H9 (cell line): ENCODE data around the gene ECSCR. TPM values are rescaled to one million over a fixed set of nuclear protein-coding genes. Genes with fewer than 3 reads are reported as not detected.
"Not testable (repeated sequence)": the region's sequence is repeated elsewhere in the genome, so short reads cannot be mapped to it uniquely, and the experiment has no call there.

Source experiments
- DNase-seq: peaks from one replicate; pipeline ENCODE4 v3.0.0-alpha.2; 2017
- H2AFZ ChIP-seq: one replicate; pipeline ENCODE4 v1.6.1; 2013; ENCODE audit warnings: mild to moderate bottlenecking, low read length, control low read depth, moderate library complexity
- H2AK5ac ChIP-seq: 2 replicates; pipeline ENCODE4 v1.6.1; 2013; ENCODE audit warnings: low read length, control low read depth, mixed read lengths; ENCODE audit not compliant: insufficient read length
- H2BK120ac ChIP-seq: one replicate; pipeline ENCODE4 v1.6.1; 2013; ENCODE audit warnings: low read depth, mild to moderate bottlenecking, low read length, control low read depth, inconsistent platforms; ENCODE audit not compliant: poor library complexity, severe bottlenecking
- H2BK12ac ChIP-seq: 2 replicates; pipeline ENCODE4 v1.6.1; 2013; ENCODE audit warnings: low read length, control low read depth, mixed read lengths, low read depth; ENCODE audit not compliant: insufficient read length
- H2BK15ac ChIP-seq: 2 replicates; pipeline ENCODE4 v1.6.1; 2013; ENCODE audit warnings: low read depth, low read length, control low read depth
- H2BK20ac ChIP-seq: one replicate; pipeline ENCODE4 v1.6.1; 2013; ENCODE audit warnings: low read depth, mild to moderate bottlenecking, low read length, control low read depth, inconsistent platforms; ENCODE audit not compliant: poor library complexity, severe bottlenecking
- H2BK5ac ChIP-seq: 2 replicates; pipeline ENCODE4 v1.6.1; 2013; ENCODE audit warnings: low read length, control low read depth, mixed read lengths; ENCODE audit not compliant: insufficient read length
- H3K14ac ChIP-seq: 2 replicates; pipeline ENCODE4 v1.6.1; 2013; ENCODE audit warnings: low read length, control low read depth; ENCODE audit not compliant: insufficient read depth
- H3K18ac ChIP-seq: 2 replicates; pipeline ENCODE4 v1.6.1; 2013; ENCODE audit warnings: low read depth, mild to moderate bottlenecking, mixed read lengths, low read length, control low read depth; ENCODE audit not compliant: insufficient read length
- H3K23ac ChIP-seq: 2 replicates; pipeline ENCODE4 v1.6.1; 2013; ENCODE audit warnings: low read length, control low read depth, mixed read lengths, low read depth; ENCODE audit not compliant: insufficient read length
- H3K23me2 ChIP-seq: 2 replicates; pipeline ENCODE4 v1.6.1; 2013; ENCODE audit warnings: low read depth, mild to moderate bottlenecking, mixed read lengths, low read length, control low read depth; ENCODE audit not compliant: insufficient read length, poor library complexity, severe bottlenecking
- H3K27ac ChIP-seq: 2 replicates; pipeline ENCODE4 v1.5.1; 2013; ENCODE audit warnings: low read length, control low read depth, mixed read lengths, low read depth; ENCODE audit not compliant: insufficient read length
- H3K27me3 ChIP-seq: 2 replicates; pipeline ENCODE4 v1.6.1; 2013; ENCODE audit warnings: low read length, control low read depth, inconsistent platforms; ENCODE audit not compliant: insufficient read depth
- H3K4ac ChIP-seq: 2 replicates; pipeline ENCODE4 v1.6.1; 2013; ENCODE audit warnings: low read depth, mild to moderate bottlenecking, control low read depth, inconsistent platforms, low read length, moderate library complexity
- H3K4me1 ChIP-seq: 2 replicates; pipeline ENCODE4 v1.6.1; 2013; ENCODE audit warnings: low read length, control low read depth, inconsistent platforms; ENCODE audit not compliant: insufficient read depth
- H3K4me2 ChIP-seq: 2 replicates; pipeline ENCODE4 v1.6.1; 2013; ENCODE audit warnings: low read length, control low read depth, mixed read lengths; ENCODE audit not compliant: insufficient read length, insufficient read depth
- H3K56ac ChIP-seq: 2 replicates; pipeline ENCODE4 v1.6.1; 2013; ENCODE audit warnings: low read depth, mild to moderate bottlenecking, mixed read lengths, low read length, control low read depth; ENCODE audit not compliant: insufficient read length
- H3K79me1 ChIP-seq: 2 replicates; pipeline ENCODE4 v1.6.1; 2013; ENCODE audit warnings: low read depth, mild to moderate bottlenecking, moderate library complexity, low read length, control low read depth, inconsistent platforms; ENCODE audit not compliant: insufficient read depth, poor library complexity, severe bottlenecking
- H3K79me2 ChIP-seq: 2 replicates; pipeline ENCODE4 v1.6.1; 2013; ENCODE audit warnings: low read length, control low read depth, inconsistent platforms; ENCODE audit not compliant: insufficient read depth
- H3K9ac ChIP-seq: 2 replicates; pipeline ENCODE4 v1.6.1; 2013; ENCODE audit warnings: low read length, control low read depth, mixed read lengths; ENCODE audit not compliant: insufficient read length; ENCODE audit errors: extremely low read depth
- H3K9me3 ChIP-seq: one replicate; pipeline ENCODE4 v1.6.1; 2013; ENCODE audit warnings: low read depth, low read length, inconsistent platforms; ENCODE audit not compliant: control insufficient read depth
- H3T11ph ChIP-seq: one replicate; pipeline ENCODE4 v1.6.1; 2013; ENCODE audit warnings: mild to moderate bottlenecking, low read length, control low read depth, inconsistent platforms
- H4K20me1 ChIP-seq: one replicate; pipeline ENCODE4 v1.6.1; 2013; ENCODE audit not compliant: control insufficient read depth, insufficient read length, insufficient read depth
- H4K5ac ChIP-seq: 2 replicates; pipeline ENCODE4 v1.6.1; 2013; ENCODE audit warnings: low read depth, mild to moderate bottlenecking, mixed read lengths, low read length, control low read depth; ENCODE audit not compliant: insufficient read length
- H4K8ac ChIP-seq: replicated peaks from 2 replicates; pipeline ENCODE4 v1.6.1; 2013; ENCODE audit warnings: low read length, control low read depth, mixed read lengths, low read depth; ENCODE audit not compliant: insufficient read length
- H4K91ac ChIP-seq: 2 replicates; pipeline ENCODE4 v1.6.1; 2013; ENCODE audit warnings: low read depth, mild to moderate bottlenecking, moderate library complexity, mixed read lengths, low read length, control low read depth; ENCODE audit not compliant: insufficient read length
- H3K27ac Mint-ChIP-seq, 3 experiments: 2 replicates in 2 of 3; 3 replicates in 1 of 3; pipeline ENCODE4 v1.8.0; 2020 to 2021; ENCODE audit warnings: mixed read lengths in 3 of 3, mild to moderate bottlenecking in 1 of 3, moderate library complexity in 1 of 3
- H3K27me3 Mint-ChIP-seq: 2 replicates; pipeline ENCODE4 v1.8.0; 2021; ENCODE audit warnings: low read depth, mild to moderate bottlenecking, moderate library complexity, mixed read lengths
- H3K36me3 Mint-ChIP-seq, 3 experiments: 2 replicates in 2 of 3; 3 replicates in 1 of 3; pipeline ENCODE4 v1.8.0; 2020 to 2021; ENCODE audit warnings: low read depth in 3 of 3, mixed read lengths in 3 of 3; ENCODE audit not compliant: insufficient read depth in 1 of 3
- H3K4me1 Mint-ChIP-seq, 2 experiments: 2 replicates each; pipeline ENCODE4 v1.8.0; 2020; ENCODE audit warnings: mixed read lengths in 2 of 2
- H3K4me3 Mint-ChIP-seq, 2 experiments: 2 replicates in 1 of 2; 3 replicates in 1 of 2; pipeline ENCODE4 v1.8.0; 2020 to 2021; ENCODE audit warnings: mild to moderate bottlenecking in 2 of 2, mixed read lengths in 2 of 2, moderate library complexity in 1 of 2
- H3K9me3 Mint-ChIP-seq, 2 experiments: 2 replicates in 1 of 2; 3 replicates in 1 of 2; pipeline ENCODE4 v1.8.0; 2020; ENCODE audit warnings: mild to moderate bottlenecking in 2 of 2, mixed read lengths in 2 of 2, moderate library complexity in 1 of 2
- WGBS: extraction: QIAGEN DNeasy Blood & Tissue Kit; methylation state at CpG from one replicate; pipeline ENCODE4 v1.1.7; 2013; ENCODE audit warnings: missing lambda C conversion rate, low lambda C conversion rate, mixed read lengths; ENCODE audit not compliant: insufficient read length; ENCODE audit errors: extremely low coverage; 5-methylcytosine and 5-hydroxymethylcytosine counted together
- total RNA-seq: library from RNA; stranded (reverse); gene quantifications from 2 replicates; pipeline ENCODE4 v1.2.1, GENCODE V29; 2021
- TF ChIP-seq, protein P1 (sequence below): fragments of 200-600 bp; sonication (generic); conservative IDR thresholded peaks from 3 replicates; pipeline ENCODE4 v1.8.0; 2021; ENCODE audit warnings: antibody characterized with exemption, mild to moderate bottlenecking

The ECSCR gene
- total RNA-seq, 1 experiment from 2014 or later, result 1.6 TPM

DNA sequence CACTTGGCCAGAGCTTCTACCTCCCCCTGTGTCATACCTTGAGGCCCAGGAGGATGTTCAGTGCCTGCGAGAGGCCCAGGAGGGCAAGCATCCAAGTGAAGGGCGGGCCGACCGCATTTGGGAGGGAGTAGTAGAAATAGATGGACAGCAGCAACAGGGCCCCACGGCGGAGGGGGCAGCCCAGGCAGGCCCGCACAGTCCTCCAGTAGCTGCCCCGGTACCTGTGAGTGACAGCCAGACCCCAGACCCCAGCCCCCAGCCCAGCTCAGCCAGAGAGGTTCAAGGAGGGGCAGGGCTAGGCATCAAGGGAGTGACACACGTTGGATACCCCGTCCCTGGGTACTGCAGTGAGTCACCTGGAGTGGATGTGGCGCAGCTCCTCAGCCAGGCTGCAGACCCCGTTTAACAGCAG is 18.6 kb upstream of the ECSCR start:
- Histone ChIP-seq H3K23me2 (no peaks in the 10 kb centered on the region), H2AK5ac (no peak overlapping the region), H2BK120ac (no peak overlapping the region), H4K20me1 (no peaks in the 10 kb centered on the region), H3K14ac (no peak overlapping the region), H3K18ac (no peak overlapping the region), H4K5ac (no peak overlapping the region), H3T11ph (no peak overlapping the region), H3K9ac (no peak overlapping the region), H3K79me1 (no peaks in the 10 kb centered on the region), H2BK20ac (no peak overlapping the region), H3K9me3 (no peaks in the 10 kb centered on the region), H4K8ac (no peak overlapping the region), H4K91ac (no peak overlapping the region), H2AFZ (no peak overlapping the region), H3K4me1 (no peaks in the 10 kb centered on the region), H3K56ac (no peak overlapping the region), H2BK5ac (no peak overlapping the region), H3K79me2 (no peaks in the 10 kb centered on the region), H3K27ac (no peak overlapping the region), H2BK15ac (no peak overlapping the region), H3K23ac (no peak overlapping the region), H3K4ac (no peak overlapping the region), H3K4me2 (no peak overlapping the region), H2BK12ac (no peak overlapping the region), H3K27me3 (no peaks in the 10 kb centered on the region)
- Mint-ChIP-seq H3K4me3 (no peak overlapping the region), H3K27me3 (no peaks in the 10 kb centered on the region), H3K4me1 (peaks cover 7 to 28% of the 10 kb centered on the region in 2 experiments), H3K9me3 (no peaks in the 10 kb centered on the region), H3K36me3 (no peaks in the 10 kb centered on the region), H3K27ac (no peak overlapping the region; a peak in 1 of 7 replicates)
- WGBS, result no CpG with 5 or more reads among the region's 12 CpGs
- TF ChIP-seq, protein P1, sequence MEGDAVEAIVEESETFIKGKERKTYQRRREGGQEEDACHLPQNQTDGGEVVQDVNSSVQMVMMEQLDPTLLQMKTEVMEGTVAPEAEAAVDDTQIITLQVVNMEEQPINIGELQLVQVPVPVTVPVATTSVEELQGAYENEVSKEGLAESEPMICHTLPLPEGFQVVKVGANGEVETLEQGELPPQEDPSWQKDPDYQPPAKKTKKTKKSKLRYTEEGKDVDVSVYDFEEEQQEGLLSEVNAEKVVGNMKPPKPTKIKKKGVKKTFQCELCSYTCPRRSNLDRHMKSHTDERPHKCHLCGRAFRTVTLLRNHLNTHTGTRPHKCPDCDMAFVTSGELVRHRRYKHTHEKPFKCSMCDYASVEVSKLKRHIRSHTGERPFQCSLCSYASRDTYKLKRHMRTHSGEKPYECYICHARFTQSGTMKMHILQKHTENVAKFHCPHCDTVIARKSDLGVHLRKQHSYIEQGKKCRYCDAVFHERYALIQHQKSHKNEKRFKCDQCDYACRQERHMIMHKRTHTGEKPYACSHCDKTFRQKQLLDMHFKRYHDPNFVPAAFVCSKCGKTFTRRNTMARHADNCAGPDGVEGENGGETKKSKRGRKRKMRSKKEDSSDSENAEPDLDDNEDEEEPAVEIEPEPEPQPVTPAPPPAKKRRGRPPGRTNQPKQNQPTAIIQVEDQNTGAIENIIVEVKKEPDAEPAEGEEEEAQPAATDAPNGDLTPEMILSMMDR, result no peak
- no peak for DNase-seq

DNA sequence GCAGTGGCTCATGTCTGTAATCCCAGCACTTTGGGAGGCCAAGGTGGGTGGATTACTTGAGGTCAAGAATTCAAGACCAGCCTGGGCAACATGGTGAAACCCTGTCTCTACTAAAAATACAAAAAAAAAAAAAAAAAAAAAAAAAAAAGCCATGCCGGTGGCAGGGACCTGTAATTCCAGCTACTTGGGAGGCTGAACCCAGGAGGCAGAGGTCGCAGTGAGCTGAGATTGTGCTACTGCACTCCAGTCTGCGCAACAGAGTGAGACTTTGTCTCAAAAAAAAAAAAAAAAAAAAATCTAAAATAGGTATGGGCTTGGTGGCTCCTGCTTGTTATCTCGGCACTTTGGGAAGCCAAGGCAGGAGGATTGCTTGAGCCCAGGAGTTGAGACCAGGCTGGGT is 17.2 kb upstream of the ECSCR start:
- not testable (repeated sequence) for H3K27ac ChIP-seq, H3K27me3 Mint-ChIP-seq, H2BK20ac ChIP-seq, H3K4me3 Mint-ChIP-seq, H3K27ac Mint-ChIP-seq, H3K9me3 Mint-ChIP-seq, H4K8ac ChIP-seq, H3K14ac ChIP-seq, H4K91ac ChIP-seq, H2AFZ ChIP-seq, H3K36me3 Mint-ChIP-seq, H3K23ac ChIP-seq, H4K20me1 ChIP-seq, H3K4ac ChIP-seq, H3K79me2 ChIP-seq, H3K4me2 ChIP-seq, H3K4me1 ChIP-seq, H3K9me3 ChIP-seq, H3K23me2 ChIP-seq, H2BK15ac ChIP-seq, H3K56ac ChIP-seq, H3K9ac ChIP-seq, H4K5ac ChIP-seq, H2BK12ac ChIP-seq, H3T11ph ChIP-seq, DNase-seq, H2BK5ac ChIP-seq, H2AK5ac ChIP-seq, H2BK120ac ChIP-seq, H3K27me3 ChIP-seq, H3K18ac ChIP-seq, H3K79me1 ChIP-seq
- H3K4me1 Mint-ChIP-seq, result peaks cover 8 to 28% of the 10 kb centered on the region in 2 experiments
- no CpG with 5 or more reads among the region's 4 CpGs for WGBS
